GM11168 (cell line): ENCODE data around the gene ZPR1.

ENCODE experiments used
- in situ Hi-C: fragments of 300-500 bp; cut with MboI; formaldehyde crosslinking; loops from one replicate; pipeline ENCODE4 v1.12.0; 2022; ENCODE audit warnings: low sequenced_read_pairs; ENCODE audit not compliant: unreplicated experiment

Gene ZPR1

DNA sequence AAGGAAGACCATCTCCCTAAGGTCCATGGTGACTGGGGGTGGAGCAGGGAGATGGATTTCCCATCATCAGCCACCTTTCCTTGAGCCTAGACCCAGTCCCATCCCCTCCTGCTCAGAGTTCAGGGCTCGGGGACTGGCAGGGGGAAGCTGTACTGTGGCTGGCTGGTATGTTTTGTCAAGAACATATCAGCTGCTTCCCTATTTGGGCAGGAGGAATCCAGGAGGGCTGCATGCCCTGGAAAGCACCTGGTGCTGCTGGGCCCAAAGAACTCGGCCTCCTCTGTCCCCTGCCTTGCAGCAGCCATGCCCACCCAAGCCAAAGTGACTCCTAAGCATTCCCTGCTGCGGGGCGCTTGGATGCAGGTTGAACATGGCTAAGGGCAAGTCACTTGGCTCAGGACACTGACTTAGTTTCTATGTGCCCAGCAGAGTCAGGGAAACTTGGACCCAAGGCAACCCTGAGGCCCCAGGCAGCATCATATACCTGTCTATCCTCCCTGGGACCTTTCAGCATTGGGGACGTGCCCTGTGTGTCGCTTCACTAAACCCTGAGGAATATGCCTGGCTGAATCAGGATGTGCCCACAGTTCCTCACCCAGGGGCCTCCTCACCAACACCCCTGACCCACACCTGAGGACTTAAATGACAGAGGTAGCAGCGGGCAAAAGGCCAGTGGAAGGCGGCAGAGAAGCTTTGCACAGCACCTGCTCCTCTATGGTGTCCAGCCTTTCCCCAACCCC lies 58.2 kb downstream of the ZPR1 start:
- in situ Hi-C loops: no loop called here

DNA sequence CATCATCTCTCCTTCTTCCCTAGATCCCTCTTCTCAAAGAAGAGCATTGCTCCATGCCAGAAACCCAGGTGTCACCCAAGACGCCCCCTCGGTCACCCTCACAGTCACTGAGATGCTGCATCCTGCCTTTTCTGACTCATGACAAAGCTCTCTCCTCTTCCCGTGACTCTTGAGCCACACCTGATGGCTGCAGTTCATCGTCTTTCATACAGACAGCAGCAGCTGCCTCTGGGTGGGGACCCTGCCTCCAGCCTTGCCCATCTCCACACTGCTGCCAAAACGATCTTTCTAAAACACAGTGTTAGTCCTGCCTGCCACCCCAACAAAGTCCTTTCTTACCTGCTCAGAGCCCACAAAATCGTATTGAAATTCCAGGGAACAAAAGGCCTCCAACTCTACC lies 59.8 kb downstream of the ZPR1 start:
- in situ Hi-C loops: no loop called here

DNA sequence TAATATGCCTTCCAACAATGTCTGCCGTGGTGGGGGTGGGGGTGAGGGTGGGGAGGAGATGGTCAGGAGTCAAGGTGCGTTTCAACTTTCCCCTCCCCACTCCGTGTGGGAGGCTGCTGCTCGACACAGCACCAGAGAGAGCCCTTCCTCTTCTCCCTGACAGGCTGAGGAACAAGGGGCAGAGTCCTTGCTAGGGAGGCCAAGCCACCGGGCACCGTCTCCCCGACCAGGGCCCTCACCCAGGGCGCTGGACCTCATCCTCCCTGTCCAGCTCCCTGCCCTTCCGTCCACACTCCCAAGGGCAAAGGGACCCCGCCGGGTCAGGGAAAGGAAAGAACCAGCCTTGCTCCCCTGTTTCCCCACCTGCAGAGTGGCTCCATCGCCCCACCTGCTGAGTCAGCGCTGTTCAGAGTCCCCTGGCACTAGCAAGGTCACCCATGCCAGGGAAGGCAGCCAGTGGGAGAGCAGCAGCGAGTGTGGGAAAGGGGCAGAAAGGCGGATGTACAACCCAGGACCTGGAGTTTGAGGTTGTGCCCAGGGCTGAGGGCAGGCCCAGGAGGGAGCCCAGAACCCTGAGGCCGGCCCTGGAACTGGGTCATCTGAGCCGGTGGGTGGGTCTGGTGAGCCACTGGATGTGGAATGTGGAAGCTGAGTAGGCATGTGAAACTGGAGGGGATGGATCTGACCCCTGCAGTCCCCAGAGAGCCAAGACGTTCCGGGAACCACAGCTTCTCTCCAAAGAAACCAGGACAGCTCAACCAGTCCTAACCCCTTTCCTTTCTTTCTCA lies 62.2 kb downstream of the ZPR1 start:
- in situ Hi-C loops: no loop called here

DNA sequence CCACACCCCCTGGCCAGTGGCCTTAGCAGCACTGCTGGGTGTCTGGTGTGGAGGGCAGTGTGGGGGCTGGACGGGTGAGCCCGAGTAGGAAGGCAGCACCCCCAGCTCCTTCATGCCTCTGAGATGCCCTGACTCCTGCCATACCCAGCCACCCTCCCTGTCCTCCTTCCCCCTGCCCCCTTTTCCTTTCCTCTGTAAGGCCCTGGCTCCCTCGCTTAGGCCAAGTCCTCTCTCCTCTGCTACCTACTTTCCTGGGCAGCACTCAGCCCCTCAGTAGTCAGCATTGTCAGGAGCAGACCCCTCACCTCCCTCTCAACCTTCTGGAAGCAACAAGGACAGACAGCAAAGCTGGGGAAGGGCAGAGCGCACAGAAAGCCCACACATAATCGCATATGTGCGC lies 63.0 kb downstream of the ZPR1 start:
- in situ Hi-C loops: no loop called here
